T47D (cell line): Measurements from ENCODE around the gene MAGOH.
"Not testable (repeated sequence)": the region's sequence is repeated elsewhere in the genome, so short reads cannot be mapped to it uniquely, and the experiment has no call there.

ENCODE experiments used
- DNase-seq, 2 experiments: peaks; one replicate each; pipeline versions ENCODE4 v3.0.0 to v3.0.0-alpha.2; 2011 to 2012; ENCODE audit warnings: low read depth in 1 of 2, low spot score in 1 of 2
- JUND ChIP-seq: IDR thresholded peaks from 2 replicates; pipeline ENCODE4 v1.6.1; 2012; ENCODE audit warnings: low read depth
- in situ Hi-C: cut with HindIII; loops from 2 replicates; pipeline ENCODE4 v1.10.0; 2016; ENCODE audit warnings: low sequenced_read_pairs, low pct_unique_long_range_greater_than_20kb

Gene MAGOH

GRCh38 chr1:53203466-53203865 is 34.9 kb downstream of the MAGOH start:
- in situ Hi-C loops: no loop called here

GRCh38 chr1:53198241-53198651 is 40.1 kb downstream of the MAGOH start:
- in situ Hi-C loops: no loop called here

More at GRCh38 chr1:53203466-53203865, 34.9 kb downstream of the MAGOH start:
- no peak for TF ChIP-seq JUND
- DNase-seq: no peak

GRCh38 chr1:53197291-53198200 is 40.8 kb downstream of the MAGOH start:
- DNase-seq: no peak
- TF ChIP-seq JUND: no peak
- in situ Hi-C loops: no loop called here

More at GRCh38 chr1:53198241-53198651, 40.1 kb downstream of the MAGOH start:
- no peak for DNase-seq
- TF ChIP-seq JUND: no peak

GRCh38 chr1:53196485-53197290 is 41.6 kb downstream of the MAGOH start, which contains the start of gene CPT2:
CPT2 (plus strand) TSS chr1:53196824; CDS start chr1:53196944, 120 bp downstream.
- DNase-seq: peak; percentile 81 to 85
- in situ Hi-C loops: no loop called here
- no peak for TF ChIP-seq JUND

- no peak for DNase-seq
- in situ Hi-C loops: no loop called here
- TF ChIP-seq JUND: no peak
Observed at GRCh38 chr1:53196017-53196484, 42.3 kb downstream of the MAGOH start.

- TF ChIP-seq JUND: no peak
- in situ Hi-C loops: no loop called here
- no peak for DNase-seq
Observed at GRCh38 chr1:53195246-53196016, 42.9 kb downstream of the MAGOH start.

GRCh38 chr1:53190210-53190611 is 48.1 kb downstream of the MAGOH start:
- no peak for TF ChIP-seq JUND
- in situ Hi-C loops: no loop called here
- no peak for DNase-seq

- DNase-seq: no peak
- no peak for TF ChIP-seq JUND
- in situ Hi-C loops: no loop called here
Observed at GRCh38 chr1:53189061-53189460, 49.3 kb downstream of the MAGOH start.

GRCh38 chr1:53188099-53188498 is 50.2 kb downstream of the MAGOH start:
- in situ Hi-C loops: no loop called here
- no peak for DNase-seq
- TF ChIP-seq JUND: no peak

- DNase-seq: no peak
- in situ Hi-C loops: no loop called here
- TF ChIP-seq JUND: no peak
Observed at GRCh38 chr1:53187401-53187800, 50.9 kb downstream of the MAGOH start.

- in situ Hi-C loops: no loop called here
- DNase-seq: no peak
- TF ChIP-seq JUND: no peak
Observed at GRCh38 chr1:53186533-53186932, 51.8 kb downstream of the MAGOH start.

GRCh38 chr1:53185955-53186297 is 52.4 kb downstream of the MAGOH start:
- in situ Hi-C loops, DNase-seq: not testable (repeated sequence)
